WTC11 (cell line): ENCODE results near the gene ZSCAN10. TPM values are rescaled to one million over a fixed set of nuclear protein-coding genes. Genes with fewer than 3 reads are reported as not detected.

Experiments used
- ATAC-seq: fragments of 200-7000 bp; cut with Tn5 transposase; 2 replicates; pipeline ENCODE4 v1.10.0; 2021; ENCODE audit warnings: mild to moderate bottlenecking, moderate library complexity
- CTCF ChIA-PET: fragments of 300-600 bp; sonication (Branson Sonifier 250); formaldehyde crosslinking; loops from one replicate; lab custom pipeline; 2021; ENCODE audit warnings: antibody characterized with exemption; lab: Charles Lee
- POLR2A ChIA-PET: fragments of 350-600 bp; sonication (Branson Sonifier 250); formaldehyde crosslinking; loops from one replicate; lab custom pipeline; 2021; ENCODE audit warnings: antibody characterized with exemption; lab: Charles Lee
- DNase-seq: peaks from one replicate; pipeline ENCODE4 v3.0.0; 2021; ENCODE audit warnings: low spot score
- H3K27ac Mint-ChIP-seq: 2 replicates; pipeline ENCODE4 v1.8.0; 2021; ENCODE audit warnings: mixed read lengths
- H3K27me3 Mint-ChIP-seq: 2 replicates; pipeline ENCODE4 v1.8.0; 2021; ENCODE audit warnings: low read depth, mild to moderate bottlenecking, moderate library complexity, mixed read lengths
- H3K36me3 Mint-ChIP-seq: 2 replicates; pipeline ENCODE4 v1.8.0; 2021; ENCODE audit warnings: mixed read lengths
- H3K4me1 Mint-ChIP-seq: 2 replicates; pipeline ENCODE4 v1.8.0; 2022; ENCODE audit warnings: mixed read lengths
- H3K4me3 Mint-ChIP-seq: 2 replicates; pipeline ENCODE4 v1.8.0; 2021; ENCODE audit warnings: mild to moderate bottlenecking, moderate library complexity, mixed read lengths
- H3K9me3 Mint-ChIP-seq: 2 replicates; pipeline ENCODE4 v1.8.0; 2021; ENCODE audit warnings: mixed read lengths
- ATF1 ChIP-seq: sonication (generic); formaldehyde crosslinking; IDR thresholded peaks from 2 replicates; pipeline ENCODE4 v1.8.1; 2023; ENCODE audit warnings: mild to moderate bottlenecking, moderate library complexity, missing genetic modification reagents
- CREB1 ChIP-seq: sonication (generic); formaldehyde crosslinking; IDR thresholded peaks from 2 replicates; pipeline ENCODE4 v1.8.0; 2023; ENCODE audit warnings: mild to moderate bottlenecking, missing genetic modification reagents
- MXD4 ChIP-seq: fragments of 250-450 bp; sonication (Bioruptor Pico); IDR thresholded peaks from 2 replicates; pipeline ENCODE4 v1.8.0; 2021; ENCODE audit warnings: mild to moderate bottlenecking, moderate library complexity, borderline replicate concordance
- NFE2L1 ChIP-seq: sonication (generic); formaldehyde crosslinking; IDR thresholded peaks from 2 replicates; pipeline ENCODE4 v1.8.1; 2023; ENCODE audit warnings: missing genetic modification reagents
- RELA ChIP-seq: sonication (generic); formaldehyde crosslinking; IDR thresholded peaks from 2 replicates; pipeline ENCODE4 v1.8.1; 2022; ENCODE audit warnings: missing genetic modification reagents, mild to moderate bottlenecking, borderline replicate concordance
- SMAD4 ChIP-seq: sonication (generic); formaldehyde crosslinking; IDR thresholded peaks from 2 replicates; pipeline ENCODE4 v1.8.0; 2022; ENCODE audit warnings: mild to moderate bottlenecking, missing genetic modification reagents
- SP1 ChIP-seq: sonication (generic); formaldehyde crosslinking; conservative IDR thresholded peaks from 2 replicates; pipeline ENCODE4 v1.8.1; 2022; ENCODE audit warnings: missing genetic modification reagents
- TEAD4 ChIP-seq: sonication (generic); formaldehyde crosslinking; IDR thresholded peaks from 2 replicates; pipeline ENCODE4 v1.8.0; 2022; ENCODE audit warnings: mild to moderate bottlenecking, missing genetic modification reagents
- TP53 ChIP-seq: sonication (generic); formaldehyde crosslinking; IDR thresholded peaks from 2 replicates; pipeline ENCODE4 v1.8.1; 2023; ENCODE audit warnings: mild to moderate bottlenecking, missing genetic modification reagents
- total RNA-seq: library from RNA; stranded (reverse); gene quantifications from 3 replicates; pipeline ENCODE4 v1.2.3, GENCODE V29; 2021
- TF ChIP-seq, protein P1 (sequence below): sonication (generic); formaldehyde crosslinking; IDR thresholded peaks from 2 replicates; pipeline ENCODE4 v1.8.1; 2022; ENCODE audit warnings: low read depth, mild to moderate bottlenecking, moderate library complexity, missing genetic modification reagents, borderline replicate concordance
- TF ChIP-seq, protein P2 (sequence below): sonication (generic); formaldehyde crosslinking; IDR thresholded peaks from 2 replicates; pipeline ENCODE4 v1.8.1; 2023; ENCODE audit warnings: mild to moderate bottlenecking, missing genetic modification reagents, borderline replicate concordance
- TF ChIP-seq, protein P3 (sequence below): sonication (generic); formaldehyde crosslinking; IDR thresholded peaks from 2 replicates; pipeline ENCODE4 v1.8.1; 2022; ENCODE audit warnings: mild to moderate bottlenecking, missing genetic modification reagents, moderate library complexity, borderline replicate concordance
- TF ChIP-seq, protein P4 (sequence below): fragments of 200-600 bp; IDR thresholded peaks from 2 replicates; pipeline ENCODE4 v1.8.0; 2022; ENCODE audit warnings: antibody characterized with exemption

ZSCAN10 gene
- total RNA-seq, 1 experiment from 2014 or later = 263 TPM

DNA sequence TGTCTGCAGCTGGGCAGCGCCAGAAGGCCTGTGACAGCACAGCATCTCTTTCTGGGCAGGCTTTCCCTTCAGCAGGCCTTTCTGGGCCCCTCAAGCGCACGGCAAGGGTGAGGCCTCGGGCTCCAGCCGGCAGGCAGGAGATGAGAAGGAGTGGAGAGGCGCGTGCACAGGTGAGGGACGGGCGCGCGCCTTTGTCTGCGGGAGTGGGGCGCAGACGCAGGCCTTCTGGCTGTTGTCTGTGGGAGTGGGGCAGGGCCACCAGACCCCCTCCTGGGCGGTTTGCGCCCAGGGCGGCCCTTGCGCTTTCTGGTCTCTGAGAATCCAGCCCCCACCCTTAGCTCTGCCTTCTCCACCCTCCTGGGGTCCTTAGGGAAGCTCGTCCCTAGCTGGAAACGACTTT, 19.8 kb upstream of the ZSCAN10 start (continued):
- TF ChIP-seq, protein P1, sequence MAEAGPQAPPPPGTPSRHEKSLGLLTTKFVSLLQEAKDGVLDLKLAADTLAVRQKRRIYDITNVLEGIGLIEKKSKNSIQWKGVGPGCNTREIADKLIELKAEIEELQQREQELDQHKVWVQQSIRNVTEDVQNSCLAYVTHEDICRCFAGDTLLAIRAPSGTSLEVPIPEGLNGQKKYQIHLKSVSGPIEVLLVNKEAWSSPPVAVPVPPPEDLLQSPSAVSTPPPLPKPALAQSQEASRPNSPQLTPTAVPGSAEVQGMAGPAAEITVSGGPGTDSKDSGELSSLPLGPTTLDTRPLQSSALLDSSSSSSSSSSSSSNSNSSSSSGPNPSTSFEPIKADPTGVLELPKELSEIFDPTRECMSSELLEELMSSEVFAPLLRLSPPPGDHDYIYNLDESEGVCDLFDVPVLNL (CRISPR knock-in tag) = no peak
- TF ChIP-seq, protein P2, sequence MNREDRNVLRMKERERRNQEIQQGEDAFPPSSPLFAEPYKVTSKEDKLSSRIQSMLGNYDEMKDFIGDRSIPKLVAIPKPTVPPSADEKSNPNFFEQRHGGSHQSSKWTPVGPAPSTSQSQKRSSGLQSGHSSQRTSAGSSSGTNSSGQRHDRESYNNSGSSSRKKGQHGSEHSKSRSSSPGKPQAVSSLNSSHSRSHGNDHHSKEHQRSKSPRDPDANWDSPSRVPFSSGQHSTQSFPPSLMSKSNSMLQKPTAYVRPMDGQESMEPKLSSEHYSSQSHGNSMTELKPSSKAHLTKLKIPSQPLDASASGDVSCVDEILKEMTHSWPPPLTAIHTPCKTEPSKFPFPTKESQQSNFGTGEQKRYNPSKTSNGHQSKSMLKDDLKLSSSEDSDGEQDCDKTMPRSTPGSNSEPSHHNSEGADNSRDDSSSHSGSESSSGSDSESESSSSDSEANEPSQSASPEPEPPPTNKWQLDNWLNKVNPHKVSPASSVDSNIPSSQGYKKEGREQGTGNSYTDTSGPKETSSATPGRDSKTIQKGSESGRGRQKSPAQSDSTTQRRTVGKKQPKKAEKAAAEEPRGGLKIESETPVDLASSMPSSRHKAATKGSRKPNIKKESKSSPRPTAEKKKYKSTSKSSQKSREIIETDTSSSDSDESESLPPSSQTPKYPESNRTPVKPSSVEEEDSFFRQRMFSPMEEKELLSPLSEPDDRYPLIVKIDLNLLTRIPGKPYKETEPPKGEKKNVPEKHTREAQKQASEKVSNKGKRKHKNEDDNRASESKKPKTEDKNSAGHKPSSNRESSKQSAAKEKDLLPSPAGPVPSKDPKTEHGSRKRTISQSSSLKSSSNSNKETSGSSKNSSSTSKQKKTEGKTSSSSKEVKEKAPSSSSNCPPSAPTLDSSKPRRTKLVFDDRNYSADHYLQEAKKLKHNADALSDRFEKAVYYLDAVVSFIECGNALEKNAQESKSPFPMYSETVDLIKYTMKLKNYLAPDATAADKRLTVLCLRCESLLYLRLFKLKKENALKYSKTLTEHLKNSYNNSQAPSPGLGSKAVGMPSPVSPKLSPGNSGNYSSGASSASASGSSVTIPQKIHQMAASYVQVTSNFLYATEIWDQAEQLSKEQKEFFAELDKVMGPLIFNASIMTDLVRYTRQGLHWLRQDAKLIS = no peak
- TF ChIP-seq SP1 (CRISPR knock-in tag) (no peak), RELA (CRISPR knock-in tag) (no peak), TP53 (CRISPR knock-in tag) (no peak)

DNA sequence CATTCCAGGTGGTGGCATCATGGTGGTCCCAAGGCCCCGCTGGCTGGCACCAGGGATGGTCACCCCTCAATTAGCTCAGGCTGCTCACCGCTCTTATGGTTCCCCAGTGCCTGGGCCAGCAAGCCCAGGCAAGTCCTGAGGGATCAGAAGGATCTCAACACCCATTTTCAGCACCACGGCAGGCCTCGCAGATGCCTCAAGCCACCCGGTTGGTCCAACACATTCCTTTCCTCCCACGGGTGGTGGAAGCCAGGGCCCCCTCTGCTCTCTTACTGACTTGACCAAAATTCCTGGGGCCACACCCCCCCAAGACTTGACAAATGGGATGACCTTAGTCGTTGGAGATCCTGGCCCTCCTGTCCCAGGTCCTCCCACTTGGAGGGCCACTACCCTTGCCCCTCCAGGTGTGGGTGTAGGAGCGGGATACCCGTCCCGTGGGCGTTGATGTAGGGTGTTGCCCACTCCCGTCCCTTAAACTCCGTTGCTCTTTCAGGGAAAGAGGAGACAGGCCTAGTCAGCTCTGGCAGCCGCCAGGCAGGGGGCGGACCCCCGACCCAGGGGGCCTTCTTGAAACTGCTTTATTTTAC, 19.2 kb upstream of the ZSCAN10 start:
- ChIA-PET POLR2A (interaction anchor here (1.0 to 1.2 kb wide), 2 partner anchors 16 to 20 kb away, joined by 3 to 4 read pairs; no protein-coding TSS in a partner anchor), CTCF (interaction anchor here (1.0 to 4.7 kb wide), 3 partner anchors 14 to 87 kb away, joined by 3 to 18 read pairs (median 5); no protein-coding TSS in a partner anchor)
- H3K9me3 Mint-ChIP-seq = no peaks in the 10 kb centered on the region
- no peak for TF ChIP-seq ATF1 (CRISPR knock-in tag)
- no peak for DNase-seq
- ATAC-seq = no peak
- H3K27ac Mint-ChIP-seq = peak overlapping the region; percentile 32; the same call in 1 of the 2 replicates
- no peaks in the 10 kb centered on the region for H3K27me3 Mint-ChIP-seq
- H3K4me3 Mint-ChIP-seq = no peak overlapping the region
- H3K36me3 Mint-ChIP-seq = peaks cover 26% of the 10 kb centered on the region
- peaks cover 18% of the 10 kb centered on the region for H3K4me1 Mint-ChIP-seq

DNA sequence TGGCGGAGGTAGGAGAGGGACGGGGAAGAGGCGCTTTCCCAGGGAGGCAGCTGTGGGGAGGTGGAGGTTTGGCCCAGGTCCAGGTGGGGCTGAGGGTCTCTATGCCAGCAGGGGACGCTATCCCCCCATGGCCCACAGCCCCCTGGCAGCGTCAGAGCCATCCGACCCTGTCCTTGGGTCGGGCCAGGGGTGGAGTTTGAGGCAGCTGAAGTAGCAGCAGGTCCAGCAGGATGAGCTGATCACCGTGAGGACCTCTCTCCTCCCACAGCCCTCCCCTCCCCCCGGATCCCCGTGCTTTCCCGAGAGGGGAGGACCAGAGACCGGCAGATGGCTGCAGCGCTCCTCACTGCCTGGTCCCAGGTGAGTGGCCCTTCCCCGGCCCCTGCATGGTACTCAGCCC, 16.5 kb upstream of the ZSCAN10 start:
- H3K27ac Mint-ChIP-seq = no peak overlapping the region
- ChIA-PET CTCF (interaction anchor here (0.6 to 6.7 kb wide), 21 partner anchors 9 to 132 kb away, joined by 3 to 112 read pairs (median 5); partner anchors contain the start of genes ZNF213 and ZSCAN10), POLR2A (interaction anchor here (0.6 to 1.2 kb wide), 5 partner anchors 14 to 35 kb away, joined by 3 to 6 read pairs (median 4); partner anchors contain the start of genes ZNF213 and ZSCAN10)
- peaks cover 24% of the 10 kb centered on the region for H3K4me1 Mint-ChIP-seq
- peaks cover 23% of the 10 kb centered on the region for H3K36me3 Mint-ChIP-seq
- DNase-seq = peak; percentile 71
- no peaks in the 10 kb centered on the region for H3K9me3 Mint-ChIP-seq
- no peaks in the 10 kb centered on the region for H3K27me3 Mint-ChIP-seq
- TF ChIP-seq, protein P3, sequence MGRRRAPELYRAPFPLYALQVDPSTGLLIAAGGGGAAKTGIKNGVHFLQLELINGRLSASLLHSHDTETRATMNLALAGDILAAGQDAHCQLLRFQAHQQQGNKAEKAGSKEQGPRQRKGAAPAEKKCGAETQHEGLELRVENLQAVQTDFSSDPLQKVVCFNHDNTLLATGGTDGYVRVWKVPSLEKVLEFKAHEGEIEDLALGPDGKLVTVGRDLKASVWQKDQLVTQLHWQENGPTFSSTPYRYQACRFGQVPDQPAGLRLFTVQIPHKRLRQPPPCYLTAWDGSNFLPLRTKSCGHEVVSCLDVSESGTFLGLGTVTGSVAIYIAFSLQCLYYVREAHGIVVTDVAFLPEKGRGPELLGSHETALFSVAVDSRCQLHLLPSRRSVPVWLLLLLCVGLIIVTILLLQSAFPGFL (CRISPR knock-in tag) = no peak
- TF ChIP-seq NFE2L1 (CRISPR knock-in tag) (no peak), CREB1 (CRISPR knock-in tag) (no peak), TEAD4 (CRISPR knock-in tag) (no peak), SMAD4 (no peak), MXD4 (CRISPR knock-in tag) (no peak)
- TF ChIP-seq, protein P4, sequence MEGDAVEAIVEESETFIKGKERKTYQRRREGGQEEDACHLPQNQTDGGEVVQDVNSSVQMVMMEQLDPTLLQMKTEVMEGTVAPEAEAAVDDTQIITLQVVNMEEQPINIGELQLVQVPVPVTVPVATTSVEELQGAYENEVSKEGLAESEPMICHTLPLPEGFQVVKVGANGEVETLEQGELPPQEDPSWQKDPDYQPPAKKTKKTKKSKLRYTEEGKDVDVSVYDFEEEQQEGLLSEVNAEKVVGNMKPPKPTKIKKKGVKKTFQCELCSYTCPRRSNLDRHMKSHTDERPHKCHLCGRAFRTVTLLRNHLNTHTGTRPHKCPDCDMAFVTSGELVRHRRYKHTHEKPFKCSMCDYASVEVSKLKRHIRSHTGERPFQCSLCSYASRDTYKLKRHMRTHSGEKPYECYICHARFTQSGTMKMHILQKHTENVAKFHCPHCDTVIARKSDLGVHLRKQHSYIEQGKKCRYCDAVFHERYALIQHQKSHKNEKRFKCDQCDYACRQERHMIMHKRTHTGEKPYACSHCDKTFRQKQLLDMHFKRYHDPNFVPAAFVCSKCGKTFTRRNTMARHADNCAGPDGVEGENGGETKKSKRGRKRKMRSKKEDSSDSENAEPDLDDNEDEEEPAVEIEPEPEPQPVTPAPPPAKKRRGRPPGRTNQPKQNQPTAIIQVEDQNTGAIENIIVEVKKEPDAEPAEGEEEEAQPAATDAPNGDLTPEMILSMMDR = peak; percentile 61
- peak; percentile 75 for ATAC-seq
- peak overlapping the region; percentile 31; the same call in 1 of the 2 replicates for H3K4me3 Mint-ChIP-seq
